Neural progenitor cell (in vitro differentiated cells): ENCODE data around the gene CCNE1. TPM values are rescaled to one million over a fixed set of nuclear protein-coding genes. Genes with fewer than 3 reads are reported as not detected.
A peak's percentile ranks its signal among the peaks of the same experiment; 100 is the strongest.

ENCODE experiments used
- DNase-seq: peaks from one replicate; pipeline ENCODE4 v3.0.0-alpha.2; 2016; ENCODE audit warnings: low spot score
- H2AFZ ChIP-seq: fragments of 200-600 bp; sonication (generic); replicated peaks from 2 replicates; pipeline ENCODE4 v1.6.1; 2016; ENCODE audit warnings: antibody characterized with exemption
- H3F3A ChIP-seq: fragments of 200-600 bp; sonication (generic); 2 replicates; pipeline ENCODE4 v1.6.1; 2016; ENCODE audit warnings: antibody characterized with exemption, low read depth
- H3K27ac ChIP-seq: fragments of 200-600 bp; sonication (generic); 2 replicates; pipeline ENCODE4 v1.5.1; 2016; ENCODE audit warnings: mild to moderate bottlenecking
- H3K27me3 ChIP-seq: fragments of 200-600 bp; sonication (generic); 2 replicates; pipeline ENCODE4 v1.6.1; 2016; ENCODE audit warnings: mild to moderate bottlenecking, moderate library complexity
- H3K36me3 ChIP-seq: fragments of 200-600 bp; sonication (generic); 2 replicates; pipeline ENCODE4 v1.5.1; 2016
- H3K4me1 ChIP-seq: fragments of 200-600 bp; sonication (generic); 2 replicates; pipeline ENCODE4 v1.6.1; 2016; ENCODE audit warnings: mixed run types
- H3K4me2 ChIP-seq: fragments of 200-600 bp; sonication (generic); 2 replicates; pipeline ENCODE4 v1.6.1; 2016
- H3K4me3 ChIP-seq: fragments of 200-600 bp; sonication (generic); 2 replicates; pipeline ENCODE4 v1.5.1; 2016
- H3K79me2 ChIP-seq: fragments of 200-600 bp; sonication (generic); 2 replicates; pipeline ENCODE4 v1.6.1; 2016; ENCODE audit warnings: low read depth
- H3K9ac ChIP-seq: fragments of 200-600 bp; sonication (generic); 2 replicates; pipeline ENCODE4 v1.6.1; 2016
- H3K9me3 ChIP-seq: fragments of 200-600 bp; sonication (generic); 2 replicates; pipeline ENCODE4 v1.5.1; 2016; ENCODE audit warnings: low read depth
- H4K20me1 ChIP-seq: fragments of 200-600 bp; sonication (generic); 2 replicates; pipeline ENCODE4 v1.6.1; 2016; ENCODE audit warnings: low read depth
- H3K27ac Mint-ChIP-seq: 3 replicates; pipeline ENCODE4 v1.8.0; 2021; ENCODE audit warnings: mixed read lengths
- H3K27me3 Mint-ChIP-seq: 2 replicates; pipeline ENCODE4 v1.8.0; 2022; ENCODE audit warnings: low read depth, mild to moderate bottlenecking, inconsistent platforms, moderate library complexity, mixed read lengths; ENCODE audit not compliant: insufficient read depth
- H3K36me3 Mint-ChIP-seq: 3 replicates; pipeline ENCODE4 v1.8.0; 2021; ENCODE audit warnings: mixed read lengths
- H3K4me1 Mint-ChIP-seq: 3 replicates; pipeline ENCODE4 v1.8.0; 2021; ENCODE audit warnings: mixed read lengths
- H3K4me3 Mint-ChIP-seq: 3 replicates; pipeline ENCODE4 v1.8.0; 2021; ENCODE audit warnings: mild to moderate bottlenecking, moderate library complexity, mixed read lengths
- H3K9me3 Mint-ChIP-seq: 3 replicates; pipeline ENCODE4 v1.8.0; 2020; ENCODE audit warnings: mixed read lengths
- EZH2 ChIP-seq: fragments of 200-600 bp; sonication (generic); IDR thresholded peaks from 2 replicates; pipeline ENCODE4 v1.6.1; 2017; ENCODE audit warnings: antibody characterized with exemption, mild to moderate bottlenecking, moderate library complexity
- EZH2phosphoT487 ChIP-seq: fragments of 200-600 bp; sonication (generic); IDR thresholded peaks from 2 replicates; pipeline ENCODE4 v1.6.1; 2017; ENCODE audit warnings: antibody characterized with exemption
- total RNA-seq: library from RNA; depleted of rRNA; stranded (reverse); fragments of >200 nt; gene quantifications from 2 replicates; pipeline ENCODE4 v1.2.3, GENCODE V29; 2015; ENCODE audit warnings: low replicate concordance
- TF ChIP-seq, protein P1 (sequence below): fragments of 200-600 bp; sonication (generic); IDR thresholded peaks from 2 replicates; pipeline ENCODE4 v1.5.1; 2017; ENCODE audit warnings: antibody characterized with exemption, mild to moderate bottlenecking

CCNE1 gene
- total RNA-seq, 1 donor from 2014 or later = 31.4 TPM

DNA sequence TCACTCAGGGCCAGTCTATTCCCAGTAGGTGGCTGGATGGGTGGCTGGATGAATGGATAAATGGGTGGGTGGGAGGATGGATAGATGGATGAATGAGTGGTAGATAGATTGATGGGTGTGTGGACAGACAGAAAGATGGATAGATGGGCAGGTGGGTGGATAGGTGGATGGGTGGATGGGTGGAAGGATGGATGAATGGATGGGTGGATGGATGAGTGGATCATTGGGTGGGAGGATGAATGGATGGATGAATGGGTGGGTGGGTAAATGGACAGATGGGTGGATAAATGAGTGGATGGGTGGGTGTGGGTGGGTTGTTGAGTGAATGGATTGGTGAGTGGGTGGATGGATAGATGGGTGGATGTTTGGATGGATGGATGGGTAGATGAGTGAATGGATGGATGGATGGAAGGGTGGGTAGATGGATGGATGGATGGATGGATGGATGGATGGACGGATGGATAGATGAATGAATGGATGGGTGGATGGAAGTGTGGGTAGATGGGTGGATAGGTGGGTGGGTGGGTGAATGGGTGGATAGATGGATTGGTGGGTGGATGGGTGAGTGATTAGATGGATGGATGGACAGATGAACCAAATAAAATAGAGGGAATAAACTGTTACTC, 27.1 kb upstream of the CCNE1 start:
- H3K4me3 Mint-ChIP-seq = no peak overlapping the region
- H3K9ac ChIP-seq = no peak overlapping the region
- no peaks in the 10 kb centered on the region for H3F3A ChIP-seq
- H3K4me2 ChIP-seq = no peak overlapping the region
- H3K79me2 ChIP-seq = no peaks in the 10 kb centered on the region
- H3K9me3 Mint-ChIP-seq = no peaks in the 10 kb centered on the region
- no peaks in the 10 kb centered on the region for H3K27me3 Mint-ChIP-seq
- DNase-seq = no peak
- H3K4me3 ChIP-seq = no peak overlapping the region
- no peaks in the 10 kb centered on the region for H4K20me1 ChIP-seq
- H3K27ac ChIP-seq = no peak overlapping the region
- H2AFZ ChIP-seq = no peak overlapping the region
- no peak for TF ChIP-seq EZH2
- no peak for TF ChIP-seq EZH2phosphoT487
- TF ChIP-seq, protein P1, sequence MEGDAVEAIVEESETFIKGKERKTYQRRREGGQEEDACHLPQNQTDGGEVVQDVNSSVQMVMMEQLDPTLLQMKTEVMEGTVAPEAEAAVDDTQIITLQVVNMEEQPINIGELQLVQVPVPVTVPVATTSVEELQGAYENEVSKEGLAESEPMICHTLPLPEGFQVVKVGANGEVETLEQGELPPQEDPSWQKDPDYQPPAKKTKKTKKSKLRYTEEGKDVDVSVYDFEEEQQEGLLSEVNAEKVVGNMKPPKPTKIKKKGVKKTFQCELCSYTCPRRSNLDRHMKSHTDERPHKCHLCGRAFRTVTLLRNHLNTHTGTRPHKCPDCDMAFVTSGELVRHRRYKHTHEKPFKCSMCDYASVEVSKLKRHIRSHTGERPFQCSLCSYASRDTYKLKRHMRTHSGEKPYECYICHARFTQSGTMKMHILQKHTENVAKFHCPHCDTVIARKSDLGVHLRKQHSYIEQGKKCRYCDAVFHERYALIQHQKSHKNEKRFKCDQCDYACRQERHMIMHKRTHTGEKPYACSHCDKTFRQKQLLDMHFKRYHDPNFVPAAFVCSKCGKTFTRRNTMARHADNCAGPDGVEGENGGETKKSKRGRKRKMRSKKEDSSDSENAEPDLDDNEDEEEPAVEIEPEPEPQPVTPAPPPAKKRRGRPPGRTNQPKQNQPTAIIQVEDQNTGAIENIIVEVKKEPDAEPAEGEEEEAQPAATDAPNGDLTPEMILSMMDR = no peak
- no peaks in the 10 kb centered on the region for H3K27me3 ChIP-seq
- no peaks in the 10 kb centered on the region for H3K36me3 Mint-ChIP-seq
- H3K4me1 Mint-ChIP-seq = no peaks in the 10 kb centered on the region
- no peaks in the 10 kb centered on the region for H3K4me1 ChIP-seq
- no peaks in the 10 kb centered on the region for H3K9me3 ChIP-seq
- no peaks in the 10 kb centered on the region for H3K36me3 ChIP-seq
- H3K27ac Mint-ChIP-seq = no peak overlapping the region

GRCh38 chr19:29785360-29785759, 26.4 kb upstream of the CCNE1 start:
- H3K27ac ChIP-seq = no peak overlapping the region
- H3K9ac ChIP-seq = no peak overlapping the region
- no peaks in the 10 kb centered on the region for H3K79me2 ChIP-seq
- no peaks in the 10 kb centered on the region for H3K4me1 ChIP-seq
- Mint-ChIP-seq H3K27ac (no peak overlapping the region), H3K36me3 (no peaks in the 10 kb centered on the region), H3K4me1 (no peaks in the 10 kb centered on the region), H3K9me3 (no peaks in the 10 kb centered on the region), H3K27me3 (no peaks in the 10 kb centered on the region), H3K4me3 (no peak overlapping the region)
- no peaks in the 10 kb centered on the region for H3K27me3 ChIP-seq
- no peak overlapping the region for H3K4me2 ChIP-seq
- H3K4me3 ChIP-seq = no peak overlapping the region
- no peaks in the 10 kb centered on the region for H3K36me3 ChIP-seq
- no peaks in the 10 kb centered on the region for H3K9me3 ChIP-seq
- DNase-seq = no peak
- H2AFZ ChIP-seq = no peak overlapping the region
- TF ChIP-seq, protein P1 = no peak
- no peak for TF ChIP-seq EZH2
- TF ChIP-seq EZH2phosphoT487 = no peak
- no peaks in the 10 kb centered on the region for H4K20me1 ChIP-seq
- no peaks in the 10 kb centered on the region for H3F3A ChIP-seq

GRCh38 chr19:29785955-29786589, 25.7 kb upstream of the CCNE1 start:
- H3K27ac Mint-ChIP-seq = no peak overlapping the region
- no peak for DNase-seq

More at GRCh38 chr19:29785955-29786589, 25.7 kb upstream of the CCNE1 start:
- H3F3A ChIP-seq = no peaks in the 10 kb centered on the region
- no peaks in the 10 kb centered on the region for H4K20me1 ChIP-seq
- Mint-ChIP-seq H3K9me3 (no peaks in the 10 kb centered on the region), H3K4me1 (no peaks in the 10 kb centered on the region), H3K36me3 (no peaks in the 10 kb centered on the region), H3K4me3 (no peak overlapping the region), H3K27me3 (no peaks in the 10 kb centered on the region)
- H3K27me3 ChIP-seq = no peaks in the 10 kb centered on the region
- H3K4me1 ChIP-seq = no peaks in the 10 kb centered on the region
- no peak overlapping the region for H3K4me2 ChIP-seq
- H3K9ac ChIP-seq = no peak overlapping the region
- no peaks in the 10 kb centered on the region for H3K36me3 ChIP-seq
- no peak overlapping the region for H2AFZ ChIP-seq
- no peaks in the 10 kb centered on the region for H3K9me3 ChIP-seq
- TF ChIP-seq, protein P1 = peak; percentile 24
- TF ChIP-seq EZH2 = no peak
- no peaks in the 10 kb centered on the region for H3K79me2 ChIP-seq
- H3K27ac ChIP-seq = no peak overlapping the region
- H3K4me3 ChIP-seq = no peak overlapping the region
